Activated CD4-positive, alpha-beta T cell treated with anti-CD3 and anti-CD28 coated beads, Interleukin-2, amount 50 U/mL, for 16 hours (primary cell): ENCODE measurements around the gene ZNF497.
A peak's percentile ranks its signal among the peaks of the same experiment; 100 is the strongest.

Experiments used
- DNase-seq: peaks from one replicate; pipeline ENCODE4 v3.0.0-alpha.2; 2020

ZNF497 gene

GRCh38 chr19:58305932-58306323, 56.6 kb downstream of the ZNF497 start:
- DNase-seq = no peak

GRCh38 chr19:58305065-58305931, 57.3 kb downstream of the ZNF497 start, which contains the start of gene ERVK3-1:
Gene ERVK3-1, plus strand, starts transcription at chr19:58305377. Its CDS starts 6,792 bp downstream, at chr19:58312169.
- DNase-seq = peak; percentile 98

DNA sequence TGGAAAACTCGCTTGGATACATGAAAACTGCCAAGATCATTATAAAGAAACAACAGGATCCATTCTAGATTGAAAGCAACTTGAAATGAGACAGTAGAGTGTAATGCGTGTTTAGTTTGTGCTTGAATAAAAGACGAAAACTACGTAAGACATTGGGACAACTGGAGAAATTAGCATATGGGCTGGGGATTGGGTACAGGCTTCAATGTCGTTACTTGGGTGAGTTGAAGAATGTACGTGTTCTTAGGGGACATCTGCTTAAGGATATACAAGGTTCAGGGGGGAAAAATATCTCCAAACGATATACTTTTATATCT, 57.8 kb downstream of the ZNF497 start:
- no peak for DNase-seq
